ENCODE results near the gene TH.
"Not testable (repeated sequence)": the region's sequence is repeated elsewhere in the genome, so short reads cannot be mapped to it uniquely, and the experiment has no call there.

Gene TH

DNA sequence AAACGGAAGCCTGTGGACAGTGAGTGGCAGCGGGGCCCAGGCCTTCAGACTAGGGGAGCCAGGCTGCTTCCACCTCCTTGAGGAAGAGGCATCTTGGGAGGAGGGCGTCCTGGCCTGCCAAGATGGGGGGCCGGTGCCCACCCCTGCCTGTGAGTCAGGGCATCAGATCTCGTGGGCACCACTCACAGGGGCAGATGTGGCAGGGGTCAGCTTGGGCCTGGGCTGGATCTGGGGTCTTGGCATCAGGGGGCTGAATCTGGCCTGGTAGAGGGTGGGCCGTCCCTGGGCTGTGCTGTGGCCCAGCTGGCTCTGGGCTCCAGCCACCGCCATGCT, 24.1 kb upstream of the TH start:
- no peak for DNase-seq (ENCODE audit: low read depth)

DNA sequence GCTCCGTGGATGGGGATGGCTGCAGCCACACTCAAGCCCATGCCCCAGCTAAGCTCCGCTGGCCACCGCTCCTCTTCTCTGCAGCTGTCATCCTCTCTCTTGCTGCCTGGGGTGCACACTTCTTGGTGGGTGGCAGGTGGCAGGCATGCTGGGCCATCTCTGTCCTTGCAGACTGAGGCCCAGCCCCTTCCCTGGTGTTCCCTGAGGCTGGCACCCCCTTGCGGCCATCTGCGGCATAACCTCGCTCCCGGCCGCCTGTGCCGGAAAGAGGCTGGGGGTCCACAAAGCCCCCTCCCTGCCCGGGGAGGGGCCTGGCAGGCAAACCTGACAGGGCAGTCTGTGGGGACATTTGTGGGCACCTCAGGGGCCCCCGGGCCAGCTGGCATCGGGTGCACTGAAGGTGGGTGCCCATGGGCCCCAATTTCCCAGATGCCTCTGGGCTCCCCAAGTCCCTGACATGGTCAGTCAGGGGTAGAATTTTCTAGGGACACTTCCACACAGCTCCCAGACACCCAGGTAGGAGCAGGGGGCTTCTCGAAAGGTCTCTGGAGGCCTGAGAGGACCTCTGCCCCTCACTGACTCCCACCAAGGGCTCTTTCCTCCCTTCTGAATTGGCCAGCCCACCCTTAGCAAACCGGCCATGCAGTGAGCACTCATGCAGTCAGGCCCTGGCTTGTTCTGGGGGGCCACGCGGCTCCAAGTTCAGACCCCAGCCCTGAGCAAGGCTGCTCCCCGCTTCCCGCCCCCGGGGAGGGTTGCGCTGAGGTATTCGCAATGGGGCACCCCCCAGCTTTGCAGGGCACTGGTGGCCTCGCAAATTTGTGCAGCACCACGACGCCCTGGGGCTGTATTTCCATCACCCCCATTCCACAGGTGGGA, 23.5 kb upstream of the TH start:
- no peak for DNase-seq (ENCODE audit: low read depth)

GRCh38 chr11:2193888-2194595, 22.4 kb upstream of the TH start:
- DNase-seq (ENCODE audit: low read depth): not testable (repeated sequence)

DNA sequence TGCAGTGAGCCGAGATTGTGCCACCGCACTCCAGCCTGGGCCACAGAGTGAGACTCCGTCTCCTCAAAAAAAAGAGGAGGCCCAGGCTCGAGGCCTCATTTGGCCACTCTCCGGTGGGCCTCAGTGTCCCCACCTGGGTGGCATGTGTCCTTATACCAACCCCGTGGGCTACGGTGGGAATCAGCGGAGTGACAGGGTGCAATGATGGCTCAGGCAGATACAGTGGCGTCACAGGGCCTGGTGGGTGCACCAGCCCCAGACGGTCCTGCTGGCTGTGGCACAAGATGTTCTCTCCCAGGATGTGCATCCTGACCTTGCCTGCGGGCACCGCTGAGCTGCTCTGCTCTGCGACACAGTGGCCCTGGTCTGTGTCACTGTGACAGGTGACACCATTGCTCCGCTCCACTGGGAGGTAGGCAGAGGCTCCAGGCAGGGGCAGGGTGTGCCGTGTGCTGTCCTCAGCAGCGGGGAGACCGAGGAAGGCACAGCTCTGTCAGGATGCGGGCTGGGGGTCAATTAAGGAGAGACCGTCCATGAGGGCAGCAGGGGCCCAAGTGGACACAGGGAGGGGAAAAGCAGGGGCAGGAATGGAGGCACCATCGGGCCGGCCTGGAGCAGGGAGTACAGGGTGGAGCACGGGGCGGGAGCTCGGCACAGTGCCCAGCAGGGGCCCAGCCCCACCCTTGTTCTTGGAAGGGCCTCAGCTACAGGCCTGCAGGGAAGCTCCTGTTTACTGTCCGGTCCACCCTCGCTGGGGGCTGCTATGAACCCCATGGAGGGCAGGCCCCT, 21.7 kb upstream of the TH start:
- no peak for DNase-seq (ENCODE audit: low read depth)

- DNase-seq (ENCODE audit: low read depth): no peak
Measured at GRCh38 chr11:2192435-2192834, 20.8 kb upstream of the TH start.

DNA sequence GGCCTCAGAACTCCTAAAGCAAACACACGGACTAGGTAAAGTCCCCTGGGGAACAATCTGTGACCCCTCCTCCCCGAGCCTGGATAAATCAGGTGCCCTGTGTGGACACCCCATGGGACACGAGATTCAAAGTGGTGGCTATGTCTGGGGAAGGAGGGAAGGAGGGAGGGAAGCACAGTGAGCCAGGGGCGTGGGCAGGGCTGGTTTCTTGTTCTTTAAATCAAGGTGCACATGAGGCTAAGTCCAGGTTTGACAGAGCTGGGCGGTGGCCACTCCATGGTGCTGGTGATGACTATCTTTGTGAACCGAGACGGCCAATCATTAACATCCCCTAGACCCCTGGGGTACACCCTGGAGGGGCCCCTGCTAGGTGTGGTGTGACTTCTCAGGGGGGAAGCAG, 20.3 kb upstream of the TH start:
- no peak for DNase-seq (ENCODE audit: low read depth)

- DNase-seq (ENCODE audit: low read depth): no peak
Measured at GRCh38 chr11:2190657-2191471, 19.2 kb upstream of the TH start.

GRCh38 chr11:2189938-2190656, 18.5 kb upstream of the TH start:
- DNase-seq (ENCODE audit: low read depth): no peak

DNA sequence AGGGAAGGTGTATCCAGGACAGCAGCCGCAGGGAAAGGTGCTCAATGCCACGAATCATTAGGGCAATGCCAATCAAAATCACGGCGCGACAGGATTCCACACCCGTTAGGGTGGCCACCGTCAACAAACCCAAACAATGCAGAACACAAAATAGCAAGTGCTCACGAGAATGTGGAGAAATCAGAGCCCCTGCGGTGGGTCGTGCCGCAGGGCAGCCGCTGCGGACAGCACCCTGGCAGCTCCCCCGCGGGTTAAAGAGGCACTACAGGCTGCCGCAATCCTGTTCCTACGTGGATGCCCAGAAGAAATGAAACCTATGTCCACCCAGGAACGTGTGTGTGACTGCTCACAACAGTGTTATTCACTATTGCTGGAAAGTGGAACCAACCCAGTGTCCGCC, 17.1 kb upstream of the TH start:
- DNase-seq (ENCODE audit: low read depth): no peak

GRCh38 chr11:2187280-2187707, 15.7 kb upstream of the TH start:
- no peak for DNase-seq (ENCODE audit: low read depth)

DNA sequence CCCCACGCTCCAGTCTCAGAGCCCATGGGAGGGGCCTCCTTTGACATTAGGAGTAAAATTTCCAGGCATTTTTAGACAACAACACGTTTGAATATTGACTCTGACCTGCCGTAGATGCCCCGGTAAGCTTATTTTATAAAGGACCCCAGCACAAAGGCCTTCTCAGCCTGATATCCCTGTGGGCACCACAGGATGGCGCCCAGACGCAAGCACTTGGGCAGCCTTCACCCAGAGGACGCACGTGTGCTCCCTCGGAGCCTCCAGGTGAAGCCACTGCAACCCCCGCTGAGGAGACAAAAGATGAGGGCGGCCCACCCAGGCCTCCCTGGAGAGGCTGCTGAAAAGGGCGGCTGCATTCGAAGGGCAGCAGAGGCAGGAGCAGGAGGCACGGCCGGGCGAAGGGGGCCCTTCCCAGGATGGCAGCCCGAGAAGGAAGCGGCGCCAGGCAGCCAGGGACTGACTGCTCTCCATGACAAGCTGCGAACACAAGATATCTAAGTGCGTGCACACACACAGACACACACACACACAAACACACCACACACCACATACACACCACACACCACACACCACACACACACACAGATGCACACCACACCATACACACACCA, 15.2 kb upstream of the TH start:
- DNase-seq (ENCODE audit: low read depth): no peak

GRCh38 chr11:2185324-2186085, 13.9 kb upstream of the TH start:
- DNase-seq (ENCODE audit: low read depth): no peak

DNA sequence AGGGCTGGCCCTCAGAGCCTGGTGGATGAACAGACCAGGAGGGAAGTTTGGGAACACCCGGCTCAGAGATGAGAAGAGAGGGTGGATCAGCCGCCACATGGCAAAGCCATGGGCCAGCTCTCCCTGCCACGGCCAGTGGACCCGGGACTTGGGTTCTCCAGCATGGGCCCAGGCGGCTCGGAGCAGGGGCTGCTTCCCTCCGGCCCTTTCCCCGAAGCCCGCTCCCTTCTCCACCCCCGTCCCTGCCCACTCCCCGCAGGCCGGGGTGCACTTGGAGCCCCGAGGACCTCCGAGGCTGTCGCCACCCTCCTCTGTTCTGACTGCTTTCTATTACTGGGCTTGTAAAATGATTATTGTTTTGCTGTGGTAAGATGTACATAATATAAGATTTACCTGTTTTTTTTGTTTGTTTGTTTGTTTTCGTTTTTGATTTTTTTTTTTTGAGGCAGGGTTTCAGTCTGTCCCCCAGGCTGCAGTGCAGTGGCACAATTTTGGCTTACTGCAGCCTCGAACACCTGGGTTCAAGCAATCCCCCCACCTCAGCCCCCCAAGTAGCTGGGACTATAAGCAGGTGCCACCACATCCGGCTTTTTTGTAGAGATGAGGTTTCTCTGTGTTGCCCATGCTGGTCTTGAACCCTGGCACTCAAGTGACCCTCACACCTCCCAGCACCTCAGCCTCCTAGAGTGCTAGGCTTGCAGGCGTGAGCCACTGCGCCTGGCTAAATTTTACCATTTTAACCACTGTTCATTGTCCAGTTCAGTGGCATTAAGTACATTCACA, 11.3 kb upstream of the TH start:
- DNase-seq (ENCODE audit: low read depth): no peak

- no peak for DNase-seq (ENCODE audit: low read depth)
Measured at GRCh38 chr11:2182075-2182474, 10.5 kb upstream of the TH start.

DNA sequence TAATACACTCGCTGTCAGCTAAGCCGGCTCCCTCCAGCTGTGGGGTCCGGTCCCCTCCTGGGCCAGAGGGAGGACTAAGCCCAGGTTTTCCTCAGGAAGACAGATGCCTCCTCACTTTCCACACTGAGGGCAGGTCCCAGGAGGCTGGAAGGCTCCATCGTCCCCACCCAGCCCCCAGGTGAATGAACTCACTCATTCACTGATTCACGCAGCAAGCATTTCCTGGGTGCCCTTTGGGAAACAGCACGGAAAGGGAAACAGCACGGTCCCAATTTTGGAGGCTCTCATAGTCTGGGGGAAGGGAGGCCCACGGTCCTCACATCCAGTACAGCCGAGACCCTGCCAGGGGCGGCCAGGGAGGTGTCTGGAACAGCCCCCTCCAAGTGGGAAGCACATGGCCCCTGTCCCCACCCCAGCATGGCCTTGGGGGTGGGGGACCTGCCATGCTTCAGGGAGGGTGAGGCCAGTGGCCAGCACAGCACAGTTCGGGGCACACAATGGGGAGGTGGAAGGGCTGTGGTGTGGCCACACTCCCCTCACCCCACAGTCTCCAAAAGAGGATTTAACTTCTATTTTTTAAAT, 9.3 kb upstream of the TH start:
- no peak for DNase-seq (ENCODE audit: low read depth)

- DNase-seq (ENCODE audit: low read depth): no peak
Measured at GRCh38 chr11:2180347-2180746, 8.7 kb upstream of the TH start.

DNA sequence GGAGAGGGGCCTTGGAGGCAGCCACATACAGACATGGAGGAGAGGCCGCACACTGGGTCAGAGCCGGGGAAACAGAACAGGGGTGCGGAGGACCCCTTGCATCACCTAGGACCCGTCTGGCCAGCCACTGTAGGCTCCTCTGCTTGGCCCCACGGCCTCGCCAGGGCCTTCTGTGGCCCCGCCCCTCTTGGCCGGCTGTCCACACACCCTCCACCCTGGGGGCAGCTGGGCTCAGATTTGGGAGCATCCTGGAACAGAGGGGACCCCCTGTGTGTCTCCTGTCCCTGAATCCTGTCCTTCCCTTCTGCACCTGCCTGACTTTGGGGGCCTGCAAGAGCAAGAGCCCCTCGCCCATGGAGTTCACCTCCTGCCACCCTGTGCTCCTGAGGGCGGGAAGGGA, 7.9 kb upstream of the TH start:
- DNase-seq (ENCODE audit: low read depth): no peak

- DNase-seq (ENCODE audit: low read depth): no peak
Measured at GRCh38 chr11:2178906-2179494, 7.4 kb upstream of the TH start.
